Measurements from ENCODE around the gene DGKA. TPM values are rescaled to one million over a fixed set of nuclear protein-coding genes. Genes with fewer than 3 reads are reported as not detected.

The DGKA gene
- total RNA-seq, 4 donors from 2014 or later: 185 to 556 (median 198) TPM

- peaks cover 47% of the 10 kb centered on the region for H3K4me1 ChIP-seq
- H3K9me3 ChIP-seq: no peaks in the 10 kb centered on the region
- DNase-seq (ENCODE audit: low spot score in 2 of 2): no peak
- no peak overlapping the region for H3K27ac ChIP-seq
- H3K36me3 ChIP-seq: peaks cover 43% of the 10 kb centered on the region
- no peaks in the 10 kb centered on the region for H3K27me3 ChIP-seq
- H3K4me3 ChIP-seq: no peak overlapping the region
- 83% methylated on average over 2 of the region's 2 CpGs for WGBS
- no peak for TF ChIP-seq POLR2AphosphoS5 (IDR thresholded peaks at IDR 0.05)
- TF ChIP-seq EP300 (IDR thresholded peaks at IDR 0.05): no peak
- no peak for TF ChIP-seq CTCF (IDR thresholded peaks at IDR 0.05)
- no peak for TF ChIP-seq POLR2A (IDR thresholded peaks at IDR 0.05)
Measured at GRCh38 chr12:55937981-55938380, 7.0 kb downstream of the DGKA start.

DNA sequence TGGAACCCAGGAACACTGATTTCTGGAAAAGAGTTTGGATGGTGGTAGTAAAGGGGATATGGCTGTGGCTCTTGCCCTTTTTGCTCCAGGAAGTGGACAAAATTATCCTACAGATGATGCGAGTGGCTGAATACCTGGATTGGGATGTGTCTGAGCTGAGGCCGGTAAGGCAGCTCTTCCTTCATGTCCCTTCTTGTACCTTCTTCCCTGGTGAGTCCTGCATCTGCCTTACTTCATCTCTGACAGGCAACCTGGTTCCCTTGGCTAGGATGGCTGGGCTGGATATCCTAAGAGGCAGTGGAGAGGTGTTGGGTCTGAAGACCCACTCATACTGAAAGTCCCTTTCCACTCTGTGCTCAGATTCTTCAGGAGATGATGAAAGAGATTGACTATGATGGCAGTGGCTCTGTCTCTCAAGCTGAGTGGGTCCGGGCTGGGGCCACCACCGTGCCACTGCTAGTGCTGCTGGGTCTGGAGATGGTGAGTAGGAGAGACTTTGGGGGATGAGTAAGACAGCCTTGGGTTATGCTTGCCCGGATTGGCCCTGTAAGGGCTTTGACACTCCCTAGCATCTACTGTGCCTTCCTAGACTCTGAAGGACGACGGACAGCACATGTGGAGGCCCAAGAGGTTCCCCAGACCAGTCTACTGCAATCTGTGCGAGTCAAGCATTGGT, 8.0 kb downstream of the DGKA start:
- Histone ChIP-seq H3K27me3 (no peaks in the 10 kb centered on the region), H3K27ac (no peak overlapping the region), H3K36me3 (peaks cover 52% of the 10 kb centered on the region), H3K4me1 (peaks cover 37% of the 10 kb centered on the region), H3K9me3 (no peaks in the 10 kb centered on the region), H3K4me3 (no peak overlapping the region)
- no peak for DNase-seq (ENCODE audit: low spot score in 2 of 2)
- no peak for TF ChIP-seq CTCF (IDR thresholded peaks at IDR 0.05)
- TF ChIP-seq POLR2A (IDR thresholded peaks at IDR 0.05): no peak
- TF ChIP-seq POLR2AphosphoS5 (IDR thresholded peaks at IDR 0.05): no peak
- no peak for TF ChIP-seq EP300 (IDR thresholded peaks at IDR 0.05)
- 65% methylated on average over 8 of the region's 8 CpGs for WGBS

DNA sequence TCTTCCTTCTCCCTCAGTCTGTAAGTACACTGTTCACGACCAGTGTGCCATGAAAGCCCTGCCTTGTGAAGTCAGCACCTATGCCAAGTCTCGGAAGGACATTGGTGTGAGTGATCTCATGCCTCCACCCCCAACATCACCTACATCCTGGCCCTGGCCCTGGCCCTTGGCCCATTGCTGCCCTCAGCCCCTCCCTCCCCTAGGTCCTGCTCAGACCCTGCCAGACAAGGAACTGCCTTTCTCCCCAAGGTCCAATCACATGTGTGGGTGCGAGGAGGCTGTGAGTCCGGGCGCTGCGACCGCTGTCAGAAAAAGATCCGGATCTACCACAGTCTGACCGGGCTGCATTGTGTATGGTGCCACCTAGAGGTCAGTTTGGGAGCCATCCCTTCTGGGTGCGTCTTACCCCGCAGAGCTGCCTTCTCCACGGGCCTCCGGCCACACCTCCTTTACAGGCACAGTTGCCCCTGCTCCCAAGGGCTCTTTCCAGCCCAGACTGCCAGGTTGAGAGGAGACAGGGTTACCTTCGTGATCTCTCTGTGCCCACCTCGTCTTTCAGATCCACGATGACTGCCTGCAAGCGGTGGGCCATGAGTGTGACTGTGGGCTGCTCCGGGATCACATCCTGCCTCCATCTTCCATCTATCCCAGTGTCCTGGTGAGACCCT, 9.2 kb downstream of the DGKA start:
- peak; percentile 85 for TF ChIP-seq CTCF (IDR thresholded peaks at IDR 0.05)
- TF ChIP-seq POLR2AphosphoS5 (IDR thresholded peaks at IDR 0.05): peak in 1 of 3 donors; percentile 44
- no peak for TF ChIP-seq POLR2A (IDR thresholded peaks at IDR 0.05)
- TF ChIP-seq EP300 (IDR thresholded peaks at IDR 0.05): no peak
- no peak overlapping the region for H3K4me3 ChIP-seq
- WGBS: 15% methylated on average over 16 of the region's 18 CpGs
- peaks cover 25% of the 10 kb centered on the region for H3K4me1 ChIP-seq
- no peaks in the 10 kb centered on the region for H3K9me3 ChIP-seq
- DNase-seq (ENCODE audit: low spot score in 2 of 2): peak; percentile 91 to 93
- peaks cover 64% of the 10 kb centered on the region for H3K36me3 ChIP-seq
- H3K27ac ChIP-seq: peak overlapping the region; percentile 40
- H3K27me3 ChIP-seq: no peaks in the 10 kb centered on the region

DNA sequence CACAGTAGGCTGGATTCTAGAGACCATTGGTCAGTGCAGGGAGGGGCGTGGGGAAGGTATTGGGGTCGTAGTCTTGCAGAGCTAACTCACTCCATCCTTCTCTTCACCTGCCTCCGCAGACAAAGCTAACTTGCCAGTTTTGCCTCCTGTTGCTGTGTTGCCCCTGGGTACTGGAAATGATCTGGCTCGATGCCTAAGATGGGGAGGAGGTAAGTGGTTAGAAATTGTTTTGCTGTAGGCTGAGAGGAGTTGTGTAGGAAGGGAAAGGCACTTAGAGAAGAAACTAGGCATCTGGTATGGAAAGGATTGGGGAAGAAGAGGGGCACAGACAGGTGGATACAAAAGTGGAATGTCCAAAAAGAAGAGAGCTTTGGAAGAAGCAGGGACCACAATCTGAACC, 11.1 kb downstream of the DGKA start:
- Histone ChIP-seq H3K27ac (no peak overlapping the region), H3K4me1 (peaks cover 13% of the 10 kb centered on the region), H3K36me3 (peaks cover 73% of the 10 kb centered on the region), H3K9me3 (no peaks in the 10 kb centered on the region), H3K27me3 (no peaks in the 10 kb centered on the region), H3K4me3 (no peak overlapping the region)
- TF ChIP-seq CTCF (IDR thresholded peaks at IDR 0.05): no peak
- no peak for TF ChIP-seq POLR2A (IDR thresholded peaks at IDR 0.05)
- no peak for TF ChIP-seq POLR2AphosphoS5 (IDR thresholded peaks at IDR 0.05)
- no peak for TF ChIP-seq EP300 (IDR thresholded peaks at IDR 0.05)
- 74% methylated on average over 4 of the region's 4 CpGs for WGBS
- DNase-seq (ENCODE audit: low spot score in 2 of 2): no peak

GRCh38 chr12:55942577-55943136, 11.7 kb downstream of the DGKA start:
- DNase-seq (ENCODE audit: low spot score in 2 of 2): no peak
- Histone ChIP-seq H3K4me3 (no peak overlapping the region), H3K4me1 (peaks cover 13% of the 10 kb centered on the region), H3K36me3 (peaks cover 77% of the 10 kb centered on the region), H3K27ac (no peak overlapping the region), H3K9me3 (no peaks in the 10 kb centered on the region), H3K27me3 (no peaks in the 10 kb centered on the region)
- WGBS: 90% methylated on average over 1 of the region's 1 CpG
- TF ChIP-seq EP300 (IDR thresholded peaks at IDR 0.05) (no peak), POLR2A (IDR thresholded peaks at IDR 0.05) (no peak), POLR2AphosphoS5 (IDR thresholded peaks at IDR 0.05) (no peak), CTCF (IDR thresholded peaks at IDR 0.05) (no peak)

All from suprapubic skin (tissue), 4 donors.